Measurements from ENCODE around the gene DUSP16. TPM values are rescaled to one million over a fixed set of nuclear protein-coding genes. Genes with fewer than 3 reads are reported as not detected.

DUSP16 gene, protein sequence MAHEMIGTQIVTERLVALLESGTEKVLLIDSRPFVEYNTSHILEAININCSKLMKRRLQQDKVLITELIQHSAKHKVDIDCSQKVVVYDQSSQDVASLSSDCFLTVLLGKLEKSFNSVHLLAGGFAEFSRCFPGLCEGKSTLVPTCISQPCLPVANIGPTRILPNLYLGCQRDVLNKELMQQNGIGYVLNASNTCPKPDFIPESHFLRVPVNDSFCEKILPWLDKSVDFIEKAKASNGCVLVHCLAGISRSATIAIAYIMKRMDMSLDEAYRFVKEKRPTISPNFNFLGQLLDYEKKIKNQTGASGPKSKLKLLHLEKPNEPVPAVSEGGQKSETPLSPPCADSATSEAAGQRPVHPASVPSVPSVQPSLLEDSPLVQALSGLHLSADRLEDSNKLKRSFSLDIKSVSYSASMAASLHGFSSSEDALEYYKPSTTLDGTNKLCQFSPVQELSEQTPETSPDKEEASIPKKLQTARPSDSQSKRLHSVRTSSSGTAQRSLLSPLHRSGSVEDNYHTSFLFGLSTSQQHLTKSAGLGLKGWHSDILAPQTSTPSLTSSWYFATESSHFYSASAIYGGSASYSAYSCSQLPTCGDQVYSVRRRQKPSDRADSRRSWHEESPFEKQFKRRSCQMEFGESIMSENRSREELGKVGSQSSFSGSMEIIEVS
- 10 to 100 TPM; 41.6 to 42.3 TPM for total RNA-seq

DNA sequence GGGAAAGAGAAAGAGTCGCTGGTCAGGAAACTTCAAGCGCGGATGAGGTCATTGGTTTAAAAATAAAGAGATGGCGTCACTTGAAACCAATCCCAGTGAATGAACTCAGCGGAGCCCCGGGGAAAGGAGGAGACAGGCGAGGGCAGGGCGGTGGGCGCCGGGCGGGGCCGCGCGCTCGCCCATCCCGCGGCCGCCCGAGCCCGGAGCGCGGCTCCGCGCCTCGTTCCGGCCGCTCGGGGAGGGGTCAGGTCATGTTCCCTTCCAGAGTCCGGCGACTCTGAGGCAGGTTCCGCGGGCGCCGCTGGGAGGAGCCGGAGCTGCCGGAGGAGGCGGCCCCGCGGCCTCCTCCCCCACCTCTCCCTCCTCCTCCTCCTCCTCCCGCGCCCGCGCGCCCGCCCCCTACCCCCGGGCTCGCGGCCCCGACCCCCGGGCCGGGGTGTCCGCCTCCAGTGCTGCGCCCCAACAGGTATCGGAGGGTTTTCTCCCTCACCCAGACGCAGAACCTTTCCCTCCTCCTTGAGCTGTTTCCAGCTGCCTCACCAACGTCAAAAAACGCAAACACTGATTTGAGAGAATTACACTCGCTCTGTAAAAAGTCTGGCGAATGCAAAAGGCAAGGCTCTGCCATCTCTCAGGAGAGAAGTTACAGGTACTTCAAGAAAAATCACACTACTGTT, at the start of gene DUSP16:
TSS of gene DUSP16 (minus strand) at position 279 of the 677 bp plus-strand sequence. CDS start 41,765 bp downstream, outside the sequence.

DNA sequence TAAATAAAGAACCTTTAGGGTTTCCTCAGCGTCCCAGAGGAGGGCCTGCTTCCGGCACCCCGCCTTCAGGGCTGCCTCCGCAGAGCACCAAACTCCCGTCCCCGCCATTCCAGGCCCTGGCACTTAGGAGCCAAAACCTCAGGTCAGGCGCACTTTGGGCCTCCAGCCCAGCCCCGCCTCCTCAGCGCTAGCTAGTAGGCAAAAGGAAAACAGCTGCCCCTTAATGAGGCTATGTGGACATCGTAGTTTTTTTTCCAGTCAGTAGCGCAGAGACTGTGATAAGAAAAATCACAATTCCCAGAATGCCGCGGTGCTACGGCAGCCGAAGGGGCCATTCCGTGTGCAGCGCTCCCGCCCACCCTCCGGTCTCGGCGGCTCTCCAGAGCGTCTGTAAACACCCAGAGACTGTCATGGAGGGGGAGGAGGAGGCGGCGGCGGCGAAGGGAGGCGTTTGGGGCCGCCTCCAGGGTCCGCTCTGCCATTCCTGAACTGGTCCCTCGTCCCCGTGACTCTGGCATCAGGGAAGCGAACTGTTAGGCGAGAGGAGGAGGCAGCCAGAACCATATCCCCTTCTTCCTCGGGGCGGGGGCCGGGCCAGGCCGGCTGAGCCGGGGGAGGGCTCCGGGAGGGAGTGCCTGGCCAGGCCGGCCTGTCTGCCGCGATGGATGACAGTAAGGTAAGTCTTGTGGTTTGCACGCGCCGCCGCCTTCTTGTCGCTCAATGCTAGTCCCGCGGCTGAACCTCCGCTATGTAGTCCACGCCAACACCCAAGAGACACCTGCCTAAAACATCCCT, 49.0 kb upstream of the DUSP16 start, which contains the start of gene CREBL2:
TSS of gene CREBL2 (plus strand) at position 365 of the 795 bp plus-strand sequence. CDS start at position 662, 297 bp downstream.

Other genes starting within 250 kb of the DUSP16 start
- gene MANSC1, start 212.6 kb downstream of the DUSP16 start, total RNA-seq: under 1 TPM; 0.14 to 0.23 TPM
- 10 to 100 TPM; 20.0 to 25.3 TPM for gene BORCS5, start 205.8 kb downstream of the DUSP16 start, total RNA-seq
- 10 to 100 TPM; 21.9 to 23.2 TPM for gene CREBL2, start 49.0 kb upstream of the DUSP16 start, total RNA-seq
- gene GPR19, start 133.3 kb upstream of the DUSP16 start, total RNA-seq: 1 to 10 TPM; 7.9 to 8.5 TPM
- gene CDKN1B, start 154.5 kb upstream of the DUSP16 start, total RNA-seq: 100 to 1,000 TPM; 133 to 138 TPM
- 10 to 100 TPM in 1 of 2 experiments, 1 to 10 TPM in 1; 9.0 to 11.9 TPM for gene APOLD1, start 222.8 kb upstream of the DUSP16 start, total RNA-seq